HEK293 (cell line): ENCODE data around the gene NOS1AP.

Source experiments
- PATZ1 ChIP-seq: fragments of 450-650 bp; formaldehyde crosslinking; IDR thresholded peaks from 2 replicates; pipeline ENCODE4 v1.5.1; 2016; ENCODE audit warnings: missing biosample characterization, missing genetic modification characterization
- PBX3 ChIP-seq: sonication (generic); formaldehyde crosslinking; IDR thresholded peaks from 2 replicates; pipeline ENCODE4 v1.8.1; 2022; ENCODE audit warnings: mild to moderate bottlenecking, moderate library complexity, missing genetic modification reagents
- YY1 ChIP-seq: fragments of 450-650 bp; formaldehyde crosslinking; IDR thresholded peaks from 2 replicates; pipeline ENCODE4 v1.5.1; 2018; ENCODE audit warnings: missing biosample characterization, missing genetic modification characterization
- ZBTB17 ChIP-seq: fragments of 450-650 bp; formaldehyde crosslinking; IDR thresholded peaks from 2 replicates; pipeline ENCODE4 v1.5.1; 2016; ENCODE audit warnings: missing biosample characterization, missing genetic modification characterization
- ZFP41 ChIP-seq: fragments of 450-650 bp; formaldehyde crosslinking; IDR thresholded peaks from 2 replicates; pipeline ENCODE4 v1.5.1; 2016; ENCODE audit warnings: missing biosample characterization, missing genetic modification characterization, borderline replicate concordance
- ZNF114 ChIP-seq: fragments of 450-650 bp; formaldehyde crosslinking; IDR thresholded peaks from 2 replicates; pipeline ENCODE4 v1.5.0; 2017; ENCODE audit warnings: missing biosample characterization, missing genetic modification characterization
- ZNF350 ChIP-seq: fragments of 450-650 bp; formaldehyde crosslinking; IDR thresholded peaks from 2 replicates; pipeline ENCODE4 v1.5.0; 2017; ENCODE audit warnings: missing biosample characterization, mild to moderate bottlenecking, missing genetic modification characterization
- ZNF837 ChIP-seq: fragments of 450-650 bp; formaldehyde crosslinking; IDR thresholded peaks from 2 replicates; pipeline ENCODE4 v1.5.1; 2016; ENCODE audit warnings: missing biosample characterization, missing genetic modification characterization
- TF ChIP-seq, protein P1 (sequence below): fragments of 450-650 bp; formaldehyde crosslinking; IDR thresholded peaks from 2 replicates; pipeline ENCODE4 v1.5.1; 2016; ENCODE audit warnings: missing biosample characterization, missing genetic modification characterization

DNA sequence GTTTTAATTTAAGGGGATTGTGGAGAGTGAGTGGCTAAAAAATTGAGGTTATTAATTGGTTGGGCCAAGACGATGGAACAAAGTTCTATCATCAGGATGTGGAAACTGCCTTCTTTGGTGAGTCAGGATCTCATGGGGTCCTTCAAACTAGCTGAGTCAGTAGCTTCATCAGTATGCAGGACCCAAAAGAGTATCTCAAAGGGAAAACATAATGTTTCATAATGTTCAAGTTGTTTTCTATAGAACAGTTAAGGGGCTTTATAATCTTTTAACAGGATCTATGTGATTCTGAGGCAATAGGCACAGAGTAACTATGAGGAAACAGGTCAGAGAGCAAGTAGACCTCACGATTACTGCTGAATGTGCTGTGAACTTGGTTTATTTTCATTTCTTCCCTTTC lies 42.6 kb upstream of the NOS1AP start:
- TF ChIP-seq, protein P1, sequence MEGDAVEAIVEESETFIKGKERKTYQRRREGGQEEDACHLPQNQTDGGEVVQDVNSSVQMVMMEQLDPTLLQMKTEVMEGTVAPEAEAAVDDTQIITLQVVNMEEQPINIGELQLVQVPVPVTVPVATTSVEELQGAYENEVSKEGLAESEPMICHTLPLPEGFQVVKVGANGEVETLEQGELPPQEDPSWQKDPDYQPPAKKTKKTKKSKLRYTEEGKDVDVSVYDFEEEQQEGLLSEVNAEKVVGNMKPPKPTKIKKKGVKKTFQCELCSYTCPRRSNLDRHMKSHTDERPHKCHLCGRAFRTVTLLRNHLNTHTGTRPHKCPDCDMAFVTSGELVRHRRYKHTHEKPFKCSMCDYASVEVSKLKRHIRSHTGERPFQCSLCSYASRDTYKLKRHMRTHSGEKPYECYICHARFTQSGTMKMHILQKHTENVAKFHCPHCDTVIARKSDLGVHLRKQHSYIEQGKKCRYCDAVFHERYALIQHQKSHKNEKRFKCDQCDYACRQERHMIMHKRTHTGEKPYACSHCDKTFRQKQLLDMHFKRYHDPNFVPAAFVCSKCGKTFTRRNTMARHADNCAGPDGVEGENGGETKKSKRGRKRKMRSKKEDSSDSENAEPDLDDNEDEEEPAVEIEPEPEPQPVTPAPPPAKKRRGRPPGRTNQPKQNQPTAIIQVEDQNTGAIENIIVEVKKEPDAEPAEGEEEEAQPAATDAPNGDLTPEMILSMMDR: no peak
- no peak for TF ChIP-seq ZFP41 (tag by site-specific recombination)
- TF ChIP-seq PATZ1 (tag by site-specific recombination): no peak
- TF ChIP-seq ZNF837 (tag by site-specific recombination): no peak
- no peak for TF ChIP-seq PBX3 (CRISPR knock-in tag)
- TF ChIP-seq ZNF114 (tag by site-specific recombination): no peak
- TF ChIP-seq ZNF350 (tag by site-specific recombination): no peak
- TF ChIP-seq ZBTB17: no peak
- no peak for TF ChIP-seq YY1 (tag by site-specific recombination)
